Measurements from ENCODE around the gene BHLHE40. TPM values are rescaled to one million over a fixed set of nuclear protein-coding genes. Genes with fewer than 3 reads are reported as not detected.

The BHLHE40 gene
- total and polyA plus RNA-seq, 2 of the 13 experiments (the other 11 are each of a cell fraction or from before 2014, with no cell fraction given): 1.8 to 51.0 TPM

DNA sequence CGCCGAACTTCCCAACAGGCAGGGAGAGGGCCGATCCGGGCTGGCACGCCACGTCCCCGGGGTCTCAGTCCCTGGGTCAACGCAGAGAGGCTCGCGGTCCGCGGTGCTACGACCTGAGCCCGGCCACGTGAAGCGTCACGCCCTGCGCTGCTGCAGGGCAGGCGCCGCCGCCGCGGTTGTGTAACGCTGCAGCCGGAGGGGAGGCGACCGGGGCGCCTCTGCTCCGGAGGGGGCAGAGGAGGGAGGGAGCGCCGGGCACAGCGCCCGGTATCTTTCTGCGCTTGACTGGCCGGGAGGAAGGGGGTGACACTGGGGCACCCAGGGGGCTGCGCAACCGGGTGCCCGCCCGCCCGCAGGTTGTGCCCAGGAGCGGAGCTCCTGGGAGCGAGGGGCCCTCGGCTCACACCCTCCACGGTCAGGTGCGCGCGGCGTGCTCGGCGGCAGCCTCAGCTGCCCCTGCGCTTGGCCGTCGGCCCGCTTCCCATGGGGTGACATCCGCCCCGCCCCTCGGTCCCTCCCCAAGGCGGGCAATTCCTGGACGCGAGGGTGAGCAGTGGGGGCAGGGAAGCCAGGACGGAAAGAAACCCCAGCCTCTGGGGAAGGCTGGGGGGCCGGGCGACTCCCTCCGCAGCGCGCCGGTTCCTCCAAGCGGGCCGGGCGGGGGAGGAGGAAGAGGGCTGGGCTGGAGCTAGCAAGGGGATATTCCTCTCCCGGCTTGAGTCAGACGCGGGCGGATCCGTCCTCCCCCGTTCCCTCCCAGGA is 852 bp upstream of the BHLHE40 start (continued):
- TF ChIP-seq STAT6 (CRISPR knock-in tag; IDR thresholded peaks at IDR 0.05; ENCODE audit: borderline replicate concordance): no peak; the same call in 1 of the 2 replicates
- TF ChIP-seq, protein P1, sequence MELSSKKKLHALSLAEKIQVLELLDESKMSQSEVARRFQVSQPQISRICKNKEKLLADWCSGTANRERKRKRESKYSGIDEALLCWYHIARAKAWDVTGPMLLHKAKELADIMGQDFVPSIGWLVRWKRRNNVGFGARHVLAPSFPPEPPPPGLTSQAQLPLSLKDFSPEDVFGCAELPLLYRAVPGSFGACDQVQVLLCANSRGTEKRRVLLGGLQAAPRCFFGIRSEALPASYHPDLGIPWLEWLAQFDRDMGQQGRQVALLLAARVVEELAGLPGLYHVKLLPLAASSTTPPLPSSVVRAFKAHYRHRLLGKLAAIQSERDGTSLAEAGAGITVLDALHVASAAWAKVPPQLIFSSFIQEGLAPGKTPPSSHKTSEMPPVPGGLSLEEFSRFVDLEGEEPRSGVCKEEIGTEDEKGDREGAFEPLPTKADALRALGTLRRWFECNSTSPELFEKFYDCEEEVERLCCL (CRISPR knock-in tag; IDR thresholded peaks at IDR 0.05; ENCODE audit: borderline replicate concordance): no peak
- peak; percentile 39 to 81; a peak in 3 of 4 replicates for TF ChIP-seq EP300 (IDR thresholded peaks at IDR 0.05; ENCODE audit: low read depth in 2 of 2, low read length in 2 of 2)
- peak; percentile 90 for TF ChIP-seq EP300 (CRISPR knock-in tag; IDR thresholded peaks at IDR 0.05; ENCODE audit: borderline replicate concordance)
- TF ChIP-seq, protein P2, sequence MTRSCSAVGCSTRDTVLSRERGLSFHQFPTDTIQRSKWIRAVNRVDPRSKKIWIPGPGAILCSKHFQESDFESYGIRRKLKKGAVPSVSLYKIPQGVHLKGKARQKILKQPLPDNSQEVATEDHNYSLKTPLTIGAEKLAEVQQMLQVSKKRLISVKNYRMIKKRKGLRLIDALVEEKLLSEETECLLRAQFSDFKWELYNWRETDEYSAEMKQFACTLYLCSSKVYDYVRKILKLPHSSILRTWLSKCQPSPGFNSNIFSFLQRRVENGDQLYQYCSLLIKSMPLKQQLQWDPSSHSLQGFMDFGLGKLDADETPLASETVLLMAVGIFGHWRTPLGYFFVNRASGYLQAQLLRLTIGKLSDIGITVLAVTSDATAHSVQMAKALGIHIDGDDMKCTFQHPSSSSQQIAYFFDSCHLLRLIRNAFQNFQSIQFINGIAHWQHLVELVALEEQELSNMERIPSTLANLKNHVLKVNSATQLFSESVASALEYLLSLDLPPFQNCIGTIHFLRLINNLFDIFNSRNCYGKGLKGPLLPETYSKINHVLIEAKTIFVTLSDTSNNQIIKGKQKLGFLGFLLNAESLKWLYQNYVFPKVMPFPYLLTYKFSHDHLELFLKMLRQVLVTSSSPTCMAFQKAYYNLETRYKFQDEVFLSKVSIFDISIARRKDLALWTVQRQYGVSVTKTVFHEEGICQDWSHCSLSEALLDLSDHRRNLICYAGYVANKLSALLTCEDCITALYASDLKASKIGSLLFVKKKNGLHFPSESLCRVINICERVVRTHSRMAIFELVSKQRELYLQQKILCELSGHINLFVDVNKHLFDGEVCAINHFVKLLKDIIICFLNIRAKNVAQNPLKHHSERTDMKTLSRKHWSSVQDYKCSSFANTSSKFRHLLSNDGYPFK (CRISPR knock-in tag; IDR thresholded peaks at IDR 0.05; ENCODE audit: borderline replicate concordance): peak; percentile 65; the same call in 1 of the 2 replicates
- TF ChIP-seq, protein P3, sequence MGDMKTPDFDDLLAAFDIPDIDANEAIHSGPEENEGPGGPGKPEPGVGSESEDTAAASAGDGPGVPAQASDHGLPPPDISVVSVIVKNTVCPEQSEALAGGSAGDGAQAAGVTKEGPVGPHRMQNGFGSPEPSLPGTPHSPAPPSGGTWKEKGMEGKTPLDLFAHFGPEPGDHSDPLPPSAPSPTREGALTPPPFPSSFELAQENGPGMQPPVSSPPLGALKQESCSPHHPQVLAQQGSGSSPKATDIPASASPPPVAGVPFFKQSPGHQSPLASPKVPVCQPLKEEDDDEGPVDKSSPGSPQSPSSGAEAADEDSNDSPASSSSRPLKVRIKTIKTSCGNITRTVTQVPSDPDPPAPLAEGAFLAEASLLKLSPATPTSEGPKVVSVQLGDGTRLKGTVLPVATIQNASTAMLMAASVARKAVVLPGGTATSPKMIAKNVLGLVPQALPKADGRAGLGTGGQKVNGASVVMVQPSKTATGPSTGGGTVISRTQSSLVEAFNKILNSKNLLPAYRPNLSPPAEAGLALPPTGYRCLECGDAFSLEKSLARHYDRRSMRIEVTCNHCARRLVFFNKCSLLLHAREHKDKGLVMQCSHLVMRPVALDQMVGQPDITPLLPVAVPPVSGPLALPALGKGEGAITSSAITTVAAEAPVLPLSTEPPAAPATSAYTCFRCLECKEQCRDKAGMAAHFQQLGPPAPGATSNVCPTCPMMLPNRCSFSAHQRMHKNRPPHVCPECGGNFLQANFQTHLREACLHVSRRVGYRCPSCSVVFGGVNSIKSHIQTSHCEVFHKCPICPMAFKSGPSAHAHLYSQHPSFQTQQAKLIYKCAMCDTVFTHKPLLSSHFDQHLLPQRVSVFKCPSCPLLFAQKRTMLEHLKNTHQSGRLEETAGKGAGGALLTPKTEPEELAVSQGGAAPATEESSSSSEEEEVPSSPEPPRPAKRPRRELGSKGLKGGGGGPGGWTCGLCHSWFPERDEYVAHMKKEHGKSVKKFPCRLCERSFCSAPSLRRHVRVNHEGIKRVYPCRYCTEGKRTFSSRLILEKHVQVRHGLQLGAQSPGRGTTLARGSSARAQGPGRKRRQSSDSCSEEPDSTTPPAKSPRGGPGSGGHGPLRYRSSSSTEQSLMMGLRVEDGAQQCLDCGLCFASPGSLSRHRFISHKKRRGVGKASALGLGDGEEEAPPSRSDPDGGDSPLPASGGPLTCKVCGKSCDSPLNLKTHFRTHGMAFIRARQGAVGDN (CRISPR knock-in tag; IDR thresholded peaks at IDR 0.05): peak; percentile 93
- peak; percentile 57; the same call in 1 of the 2 replicates for TF ChIP-seq THAP8 (CRISPR knock-in tag; IDR thresholded peaks at IDR 0.05; ENCODE audit: borderline replicate concordance)
- peak; percentile 80 for TF ChIP-seq ZNF768 (CRISPR knock-in tag; IDR thresholded peaks at IDR 0.05)
- peak; percentile 71 for TF ChIP-seq ZNF501 (CRISPR knock-in tag; IDR thresholded peaks at IDR 0.05)
- TF ChIP-seq ADNP (CRISPR knock-in tag; IDR thresholded peaks at IDR 0.05): no peak
- TF ChIP-seq, protein P4, sequence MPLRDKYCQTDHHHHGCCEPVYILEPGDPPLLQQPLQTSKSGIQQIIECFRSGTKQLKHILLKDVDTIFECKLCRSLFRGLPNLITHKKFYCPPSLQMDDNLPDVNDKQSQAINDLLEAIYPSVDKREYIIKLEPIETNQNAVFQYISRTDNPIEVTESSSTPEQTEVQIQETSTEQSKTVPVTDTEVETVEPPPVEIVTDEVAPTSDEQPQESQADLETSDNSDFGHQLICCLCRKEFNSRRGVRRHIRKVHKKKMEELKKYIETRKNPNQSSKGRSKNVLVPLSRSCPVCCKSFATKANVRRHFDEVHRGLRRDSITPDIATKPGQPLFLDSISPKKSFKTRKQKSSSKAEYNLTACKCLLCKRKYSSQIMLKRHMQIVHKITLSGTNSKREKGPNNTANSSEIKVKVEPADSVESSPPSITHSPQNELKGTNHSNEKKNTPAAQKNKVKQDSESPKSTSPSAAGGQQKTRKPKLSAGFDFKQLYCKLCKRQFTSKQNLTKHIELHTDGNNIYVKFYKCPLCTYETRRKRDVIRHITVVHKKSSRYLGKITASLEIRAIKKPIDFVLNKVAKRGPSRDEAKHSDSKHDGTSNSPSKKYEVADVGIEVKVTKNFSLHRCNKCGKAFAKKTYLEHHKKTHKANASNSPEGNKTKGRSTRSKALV (CRISPR knock-in tag; IDR thresholded peaks at IDR 0.05): no peak
- peak; percentile 84; the same call in 1 of the 2 replicates for TF ChIP-seq ZNF451 (CRISPR knock-in tag; IDR thresholded peaks at IDR 0.05)
- TF ChIP-seq FLYWCH1 (CRISPR knock-in tag; IDR thresholded peaks at IDR 0.05): no peak
